AG09319 (cell line): Measurements from ENCODE around the gene SMAD2.

Experiments
- DNase-seq: peaks from one replicate; pipeline ENCODE4 v3.0.0-alpha.2; 2010; ENCODE audit warnings: low read depth; ENCODE audit errors: extremely low read depth
- TF ChIP-seq, protein P1 (sequence below): IDR thresholded peaks from 2 replicates; pipeline ENCODE4 v1.5.1; 2011; ENCODE audit warnings: low read depth, mild to moderate bottlenecking, inconsistent platforms, low read length, moderate library complexity

SMAD2 gene

DNA sequence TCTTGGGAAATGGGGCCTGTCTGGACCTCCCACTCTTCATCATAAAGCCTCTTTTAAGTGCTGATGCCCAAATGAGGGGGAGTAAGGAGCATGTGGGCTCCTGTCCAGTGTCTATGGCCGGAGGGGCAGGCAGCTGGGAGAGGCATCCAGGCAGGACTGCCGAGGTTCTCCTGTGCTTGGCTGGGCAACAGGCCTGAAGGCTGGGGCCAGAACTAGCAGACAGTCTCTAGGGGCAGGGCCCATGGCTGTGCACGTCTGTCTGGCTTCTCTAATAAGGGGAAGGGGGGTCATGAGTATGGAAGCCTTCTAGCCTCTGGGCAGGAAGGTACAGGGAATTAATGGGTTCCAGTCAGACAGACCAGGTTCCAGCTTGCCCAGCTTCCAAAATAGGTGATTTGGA is 128.6 kb downstream of the SMAD2 start:
- no peak for DNase-seq
- TF ChIP-seq, protein P1, sequence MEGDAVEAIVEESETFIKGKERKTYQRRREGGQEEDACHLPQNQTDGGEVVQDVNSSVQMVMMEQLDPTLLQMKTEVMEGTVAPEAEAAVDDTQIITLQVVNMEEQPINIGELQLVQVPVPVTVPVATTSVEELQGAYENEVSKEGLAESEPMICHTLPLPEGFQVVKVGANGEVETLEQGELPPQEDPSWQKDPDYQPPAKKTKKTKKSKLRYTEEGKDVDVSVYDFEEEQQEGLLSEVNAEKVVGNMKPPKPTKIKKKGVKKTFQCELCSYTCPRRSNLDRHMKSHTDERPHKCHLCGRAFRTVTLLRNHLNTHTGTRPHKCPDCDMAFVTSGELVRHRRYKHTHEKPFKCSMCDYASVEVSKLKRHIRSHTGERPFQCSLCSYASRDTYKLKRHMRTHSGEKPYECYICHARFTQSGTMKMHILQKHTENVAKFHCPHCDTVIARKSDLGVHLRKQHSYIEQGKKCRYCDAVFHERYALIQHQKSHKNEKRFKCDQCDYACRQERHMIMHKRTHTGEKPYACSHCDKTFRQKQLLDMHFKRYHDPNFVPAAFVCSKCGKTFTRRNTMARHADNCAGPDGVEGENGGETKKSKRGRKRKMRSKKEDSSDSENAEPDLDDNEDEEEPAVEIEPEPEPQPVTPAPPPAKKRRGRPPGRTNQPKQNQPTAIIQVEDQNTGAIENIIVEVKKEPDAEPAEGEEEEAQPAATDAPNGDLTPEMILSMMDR, result no peak

DNA sequence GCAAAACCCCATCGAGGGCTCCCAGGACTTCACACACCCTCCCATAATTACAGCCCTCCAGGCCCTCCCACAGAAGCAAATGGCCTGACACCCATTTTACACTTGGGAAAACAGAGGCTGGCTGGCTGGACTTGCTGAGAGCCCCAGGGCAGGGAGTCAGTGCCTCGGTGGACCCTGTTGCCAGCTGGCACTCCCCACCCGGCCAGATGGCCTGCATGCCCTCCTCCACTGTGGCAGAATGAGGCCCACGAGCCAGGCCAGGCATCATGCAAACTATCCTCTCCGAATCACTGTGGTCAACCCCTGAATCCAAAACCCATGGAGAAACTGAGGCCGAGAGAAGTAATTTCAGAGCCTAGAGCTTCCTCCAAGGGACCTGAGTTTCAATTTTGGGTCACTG is 129.7 kb downstream of the SMAD2 start:
- DNase-seq, result no peak
- TF ChIP-seq, protein P1, result no peak

DNA sequence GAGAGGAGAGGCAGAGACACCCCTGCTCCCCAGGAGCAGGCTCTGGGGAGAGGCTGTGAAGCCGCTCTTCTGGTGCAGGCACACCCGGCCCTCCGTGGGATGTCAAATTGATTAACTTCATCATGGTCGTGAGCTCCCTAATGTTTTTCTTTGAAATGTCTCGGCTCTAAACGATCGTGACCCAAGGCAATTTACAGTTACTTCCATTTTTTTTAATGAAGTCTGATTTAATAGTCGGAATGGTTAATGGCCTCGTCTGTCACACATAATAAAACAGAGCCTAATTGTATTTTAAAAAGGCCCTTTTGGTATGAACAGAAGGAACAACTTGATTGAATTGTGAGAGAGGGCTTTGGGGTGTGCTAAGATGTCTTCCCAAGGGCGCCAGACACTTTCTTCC is 130.2 kb downstream of the SMAD2 start:
- no peak for DNase-seq
- TF ChIP-seq, protein P1, result no peak

DNA sequence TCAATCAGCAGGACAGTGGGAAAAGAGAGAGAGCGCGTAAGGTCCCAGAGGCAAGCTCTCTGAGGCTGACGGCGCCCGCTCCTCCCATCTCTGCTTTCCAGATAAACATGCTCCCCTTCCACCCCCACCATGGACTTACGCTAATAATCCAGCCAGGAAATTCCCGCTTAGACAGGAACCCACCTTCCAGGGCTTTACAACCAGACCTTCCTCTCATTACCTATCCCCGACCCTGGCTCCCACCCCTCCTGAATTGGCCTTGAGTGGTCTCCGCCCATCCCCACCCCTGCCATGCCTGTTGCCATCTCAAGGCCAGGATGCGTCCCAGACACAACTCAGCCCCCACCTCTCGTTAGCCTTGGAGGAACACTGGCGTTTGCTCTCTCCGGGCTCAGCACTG is 131.1 kb downstream of the SMAD2 start:
- DNase-seq, result no peak
- TF ChIP-seq, protein P1, result no peak

DNA sequence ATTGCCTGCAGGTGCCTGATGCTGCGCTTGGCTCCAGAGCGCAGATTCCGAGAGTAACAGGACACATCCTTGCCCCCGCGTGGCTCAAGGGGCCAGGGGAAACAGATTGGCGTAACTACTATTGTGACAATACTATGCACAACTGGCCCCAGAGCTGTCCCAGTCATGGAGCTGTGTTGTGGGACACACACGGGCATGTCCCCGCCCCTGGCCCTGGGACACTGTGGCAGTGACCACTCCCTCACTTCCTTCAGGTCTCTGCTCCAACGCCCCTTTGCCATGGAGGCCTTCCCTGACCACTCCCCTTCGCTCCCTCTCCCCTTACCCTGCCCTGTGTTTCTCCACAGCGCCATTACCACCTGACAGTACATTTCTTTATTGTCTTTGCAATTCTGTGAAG is 132.1 kb downstream of the SMAD2 start:
- TF ChIP-seq, protein P1, result no peak
- no peak for DNase-seq

DNA sequence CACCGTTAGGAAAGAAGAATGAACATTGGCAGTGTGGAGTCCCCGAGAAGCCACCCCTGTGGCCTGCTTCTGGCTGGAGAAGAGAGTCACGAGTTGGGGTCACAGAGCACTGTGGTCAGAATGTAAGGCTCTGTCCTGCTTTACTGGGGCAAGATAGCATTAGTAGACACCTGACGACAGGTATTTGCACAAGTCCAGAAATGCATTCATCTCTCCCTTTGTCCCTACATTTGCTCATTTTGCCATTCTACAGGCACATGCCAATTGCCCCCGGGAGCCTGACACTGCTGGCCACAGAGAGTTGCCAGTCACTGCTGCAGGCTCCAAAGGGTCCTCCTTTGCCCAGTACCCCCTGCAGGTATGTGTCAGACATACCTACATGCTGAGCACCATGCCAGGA is 133.3 kb downstream of the SMAD2 start:
- TF ChIP-seq, protein P1, result no peak
- DNase-seq, result no peak

DNA sequence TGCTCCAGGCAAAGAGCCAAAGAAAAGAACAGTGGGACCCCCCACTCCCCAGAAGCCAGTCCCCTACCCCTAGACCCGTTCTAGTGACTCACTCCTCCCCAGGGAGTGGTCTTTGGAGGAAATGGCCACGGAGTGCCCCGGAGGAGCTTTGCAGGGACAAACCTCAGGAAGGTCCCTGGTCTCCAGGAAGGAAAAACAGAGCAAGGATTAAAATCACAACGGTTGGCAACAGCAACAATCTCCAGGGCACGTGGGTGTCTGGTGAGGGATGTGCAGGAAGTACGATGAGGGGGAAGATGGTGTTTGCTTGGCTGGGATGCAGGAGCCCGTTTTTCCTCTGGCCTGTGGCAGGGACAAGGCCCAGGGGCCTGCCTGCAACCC is 135.0 kb downstream of the SMAD2 start:
- TF ChIP-seq, protein P1, result no peak
- DNase-seq, result no peak
